ENCODE results near the gene SNX9.

Gene SNX9

DNA sequence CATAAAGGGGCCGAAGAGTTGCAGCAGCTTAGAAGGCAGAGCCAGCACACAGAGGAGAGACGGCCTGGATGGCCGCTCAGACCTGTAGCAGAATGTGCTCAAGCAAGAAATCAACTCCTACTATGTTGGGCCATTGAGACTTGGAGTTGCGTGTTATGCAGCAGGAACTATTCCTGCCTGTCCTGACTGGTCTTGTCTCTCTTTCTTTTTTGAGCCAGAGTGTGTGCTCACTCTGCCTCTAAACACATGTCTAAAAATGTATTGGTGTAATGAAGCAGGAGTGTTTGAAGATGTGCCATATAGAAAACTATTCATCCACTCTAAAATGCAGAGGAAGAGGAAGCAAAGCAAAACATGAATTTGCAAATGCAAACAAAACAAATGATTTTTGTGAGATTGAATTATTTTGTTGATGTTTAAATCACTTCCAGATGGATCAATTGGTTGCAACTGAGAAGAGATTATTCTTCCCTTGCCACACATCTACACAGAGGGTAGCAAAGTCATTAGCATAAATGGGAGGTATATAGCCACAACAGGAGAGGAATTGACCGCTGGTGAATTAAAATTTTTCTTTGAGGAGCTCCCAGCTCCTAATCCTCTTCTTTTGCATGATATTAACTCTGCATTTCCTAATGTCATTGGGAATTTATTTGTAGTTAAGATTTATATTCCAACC lies 138.2 kb downstream of the SNX9 start:
- Histone ChIP-seq H2BK5ac (ENCODE audit: low read length) (no peak overlapping the region), H3K27ac (ENCODE audit: low read depth, low read length) (no peak overlapping the region), H3K36me3 (ENCODE audit: control insufficient read depth, insufficient read depth, low read length) (no peaks in the 10 kb centered on the region), H3K23ac (ENCODE audit: low read length) (no peak overlapping the region), H3K79me1 (ENCODE audit: low read length) (no peaks in the 10 kb centered on the region), H3K56ac (ENCODE audit: low read length) (no peak overlapping the region), H3K4me1 (ENCODE audit: control insufficient read depth, low read depth, low read length) (no peaks in the 10 kb centered on the region), H3K4me3 (ENCODE audit: low read length) (no peak overlapping the region), H3K79me2 (ENCODE audit: control insufficient read depth, insufficient read depth, low read length) (no peaks in the 10 kb centered on the region), H4K5ac (ENCODE audit: low read length) (no peak overlapping the region), H3K4me2 (ENCODE audit: low read length) (no peak overlapping the region), H3K9ac (ENCODE audit: low read length) (no peak overlapping the region), H2AK5ac (ENCODE audit: low read length) (no peak overlapping the region), H3K27me3 (ENCODE audit: insufficient read depth, low read length, poor library complexity) (no peaks in the 10 kb centered on the region), H2BK120ac (ENCODE audit: low read depth, low read length) (no peak overlapping the region), H3K18ac (ENCODE audit: low read length) (no peak overlapping the region), H4K8ac (ENCODE audit: low read depth, low read length) (no peak overlapping the region), H2BK15ac (replicated peaks; ENCODE audit: low read depth) (no peak overlapping the region), H3K4ac (ENCODE audit: low read depth, low read length) (no peak overlapping the region)
- DNase-seq: no peak
- WGBS (ENCODE audit: extremely low coverage, insufficient coverage, low lambda C conversion rate): no CpG with 5 or more reads among the region's 5 CpGs

DNA sequence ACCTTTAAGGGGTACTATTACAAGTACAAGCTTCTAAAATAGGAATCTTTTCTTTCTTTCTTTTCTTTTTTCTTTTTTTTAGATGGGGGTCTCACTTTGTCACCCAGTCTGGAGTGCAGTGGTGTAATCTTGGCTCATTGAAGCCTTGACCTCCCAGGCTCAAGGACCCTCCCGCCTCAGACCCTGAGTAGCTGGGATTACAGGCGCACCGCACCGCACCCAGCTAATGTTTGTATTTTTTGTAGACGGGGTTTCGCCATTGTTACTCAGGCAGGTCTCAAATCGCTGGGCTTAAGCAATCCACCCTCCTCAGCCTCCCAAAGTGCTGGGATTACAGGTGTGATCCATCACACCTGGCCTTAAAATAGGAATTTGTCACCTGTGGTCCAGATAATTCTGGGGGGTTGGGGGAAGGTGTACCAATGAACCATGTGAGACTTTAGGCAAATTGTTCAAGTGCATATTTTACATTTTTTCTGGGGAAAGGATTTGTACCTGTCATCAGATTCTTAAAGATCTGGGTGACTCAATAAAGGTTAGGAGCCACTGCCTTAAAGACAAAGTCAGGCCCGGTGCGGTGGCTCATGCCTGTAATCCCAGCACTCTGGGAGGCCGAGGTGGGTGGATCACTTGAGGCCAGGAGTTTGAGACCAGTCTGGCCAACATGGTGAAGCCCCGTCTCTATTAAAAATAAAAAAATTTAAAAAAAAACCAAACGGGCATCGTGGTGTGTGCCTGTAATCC lies 139.0 kb downstream of the SNX9 start:
- Histone ChIP-seq H3K79me1 (ENCODE audit: low read length) (no peaks in the 10 kb centered on the region), H4K5ac (ENCODE audit: low read length) (no peak overlapping the region), H2BK15ac (replicated peaks; ENCODE audit: low read depth) (no peak overlapping the region), H3K27ac (ENCODE audit: low read depth, low read length) (no peak overlapping the region), H2BK5ac (ENCODE audit: low read length) (no peak overlapping the region), H3K27me3 (ENCODE audit: insufficient read depth, low read length, poor library complexity) (no peaks in the 10 kb centered on the region), H3K79me2 (ENCODE audit: control insufficient read depth, insufficient read depth, low read length) (no peaks in the 10 kb centered on the region), H3K4ac (ENCODE audit: low read depth, low read length) (no peak overlapping the region), H4K8ac (ENCODE audit: low read depth, low read length) (no peak overlapping the region), H2AK5ac (ENCODE audit: low read length) (no peak overlapping the region), H3K23ac (ENCODE audit: low read length) (no peak overlapping the region), H3K4me3 (ENCODE audit: low read length) (no peak overlapping the region), H3K56ac (ENCODE audit: low read length) (no peak overlapping the region), H2BK120ac (ENCODE audit: low read depth, low read length) (no peak overlapping the region), H3K36me3 (ENCODE audit: control insufficient read depth, insufficient read depth, low read length) (no peaks in the 10 kb centered on the region), H3K4me2 (ENCODE audit: low read length) (no peak overlapping the region), H3K4me1 (ENCODE audit: control insufficient read depth, low read depth, low read length) (no peaks in the 10 kb centered on the region), H3K18ac (ENCODE audit: low read length) (no peak overlapping the region), H3K9ac (ENCODE audit: low read length) (no peak overlapping the region)
- WGBS (ENCODE audit: extremely low coverage, insufficient coverage, low lambda C conversion rate): no CpG with 5 or more reads among the region's 13 CpGs
- no peak for DNase-seq

DNA sequence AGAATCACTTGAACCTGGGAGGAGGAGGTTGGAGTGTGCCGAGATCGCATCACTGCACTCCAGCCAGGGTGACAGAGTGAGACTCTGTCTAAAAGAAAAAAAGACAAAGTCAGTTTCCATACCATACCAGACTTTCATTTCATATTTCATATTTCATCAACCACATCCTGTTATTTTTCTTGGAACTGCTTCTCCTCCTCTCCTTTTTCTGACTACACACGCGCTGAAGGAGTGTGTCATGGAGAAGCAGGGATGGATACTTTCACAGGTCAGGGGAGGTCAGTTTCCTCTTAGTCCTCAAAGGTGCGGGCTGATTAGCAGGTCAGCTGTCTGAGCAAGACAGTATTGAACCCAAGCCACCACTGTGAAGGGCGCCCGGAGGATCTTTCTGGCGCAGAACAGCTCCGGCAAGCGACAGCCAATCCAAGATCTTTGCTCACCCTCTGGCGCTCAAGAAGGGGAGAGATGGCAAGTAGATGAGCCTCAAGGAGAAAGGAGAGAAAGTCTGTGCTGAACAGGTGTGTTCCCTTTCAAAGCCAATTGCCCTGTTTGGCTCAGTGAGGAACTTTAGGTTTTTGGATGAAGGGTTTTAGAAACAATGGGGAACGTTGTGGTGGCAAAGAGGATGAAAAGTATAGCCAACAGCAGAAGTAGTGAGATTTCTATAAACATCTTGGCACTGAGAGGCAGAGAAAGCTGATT lies 139.7 kb downstream of the SNX9 start:
- WGBS (ENCODE audit: extremely low coverage, insufficient coverage, low lambda C conversion rate): no CpG with 5 or more reads among the region's 12 CpGs
- no peak overlapping the region for H3K27ac ChIP-seq (ENCODE audit: low read depth, low read length)

DNA sequence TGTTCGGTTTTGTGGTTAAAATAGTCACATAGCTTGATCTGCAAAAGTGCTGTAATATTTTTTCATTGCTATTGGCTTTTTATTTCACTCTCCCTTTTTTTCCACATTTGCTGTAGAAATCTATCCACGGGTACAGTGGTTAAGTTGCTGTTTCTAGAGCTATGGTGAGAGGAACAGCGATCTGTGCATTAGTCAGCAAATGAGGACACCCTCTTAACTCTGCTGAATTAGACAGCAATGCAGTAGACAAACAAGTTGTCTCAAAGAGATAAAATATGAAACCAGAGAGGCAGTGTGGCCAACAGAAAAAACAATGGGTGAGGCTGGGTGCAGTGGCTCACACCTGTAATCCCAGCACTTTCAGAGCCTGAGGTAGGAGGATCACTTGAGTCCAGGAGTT lies 141.1 kb downstream of the SNX9 start:
- H3K4me3 ChIP-seq (ENCODE audit: low read length): no peak overlapping the region
- no peak overlapping the region for H3K56ac ChIP-seq (ENCODE audit: low read length)
- no peak overlapping the region for H4K5ac ChIP-seq (ENCODE audit: low read length)
- no peak overlapping the region for H3K18ac ChIP-seq (ENCODE audit: low read length)
- no peak overlapping the region for H3K9ac ChIP-seq (ENCODE audit: low read length)
- no peaks in the 10 kb centered on the region for H3K4me1 ChIP-seq (ENCODE audit: control insufficient read depth, low read depth, low read length)
- no CpG with 5 or more reads among the region's 3 CpGs for WGBS (ENCODE audit: extremely low coverage, insufficient coverage, low lambda C conversion rate)
- H3K23ac ChIP-seq (ENCODE audit: low read length): no peak overlapping the region
- no peak overlapping the region for H3K4me2 ChIP-seq (ENCODE audit: low read length)
- H3K79me1 ChIP-seq (ENCODE audit: low read length): no peaks in the 10 kb centered on the region
- H3K27ac ChIP-seq (ENCODE audit: low read depth, low read length): no peak overlapping the region
- no peak overlapping the region for H2AK5ac ChIP-seq (ENCODE audit: low read length)
- no peak overlapping the region for H4K8ac ChIP-seq (ENCODE audit: low read depth, low read length)
- no peak overlapping the region for H3K4ac ChIP-seq (ENCODE audit: low read depth, low read length)
- no peaks in the 10 kb centered on the region for H3K36me3 ChIP-seq (ENCODE audit: control insufficient read depth, insufficient read depth, low read length)
- no peak overlapping the region for H2BK15ac ChIP-seq (replicated peaks; ENCODE audit: low read depth)
- no peak overlapping the region for H2BK5ac ChIP-seq (ENCODE audit: low read length)
- no peak for DNase-seq
- H2BK120ac ChIP-seq (ENCODE audit: low read depth, low read length): no peak overlapping the region
- no peaks in the 10 kb centered on the region for H3K79me2 ChIP-seq (ENCODE audit: control insufficient read depth, insufficient read depth, low read length)
- H3K27me3 ChIP-seq (ENCODE audit: insufficient read depth, low read length, poor library complexity): no peaks in the 10 kb centered on the region

More for the DNA sequence above, 139.7 kb downstream of the SNX9 start:
- Histone ChIP-seq H3K56ac (ENCODE audit: low read length) (no peak overlapping the region), H3K23ac (ENCODE audit: low read length) (no peak overlapping the region), H2BK5ac (ENCODE audit: low read length) (no peak overlapping the region), H4K8ac (ENCODE audit: low read depth, low read length) (no peak overlapping the region), H3K18ac (ENCODE audit: low read length) (no peak overlapping the region), H3K36me3 (ENCODE audit: control insufficient read depth, insufficient read depth, low read length) (no peaks in the 10 kb centered on the region), H3K79me1 (ENCODE audit: low read length) (no peaks in the 10 kb centered on the region), H3K4me3 (ENCODE audit: low read length) (no peak overlapping the region), H2AK5ac (ENCODE audit: low read length) (no peak overlapping the region), H3K4me2 (ENCODE audit: low read length) (no peak overlapping the region), H3K9ac (ENCODE audit: low read length) (no peak overlapping the region), H3K27me3 (ENCODE audit: insufficient read depth, low read length, poor library complexity) (no peaks in the 10 kb centered on the region), H3K79me2 (ENCODE audit: control insufficient read depth, insufficient read depth, low read length) (no peaks in the 10 kb centered on the region), H3K4ac (ENCODE audit: low read depth, low read length) (no peak overlapping the region), H2BK120ac (ENCODE audit: low read depth, low read length) (no peak overlapping the region), H2BK15ac (replicated peaks; ENCODE audit: low read depth) (no peak overlapping the region), H3K4me1 (ENCODE audit: control insufficient read depth, low read depth, low read length) (no peaks in the 10 kb centered on the region), H4K5ac (ENCODE audit: low read length) (no peak overlapping the region)
- DNase-seq: no peak

DNA sequence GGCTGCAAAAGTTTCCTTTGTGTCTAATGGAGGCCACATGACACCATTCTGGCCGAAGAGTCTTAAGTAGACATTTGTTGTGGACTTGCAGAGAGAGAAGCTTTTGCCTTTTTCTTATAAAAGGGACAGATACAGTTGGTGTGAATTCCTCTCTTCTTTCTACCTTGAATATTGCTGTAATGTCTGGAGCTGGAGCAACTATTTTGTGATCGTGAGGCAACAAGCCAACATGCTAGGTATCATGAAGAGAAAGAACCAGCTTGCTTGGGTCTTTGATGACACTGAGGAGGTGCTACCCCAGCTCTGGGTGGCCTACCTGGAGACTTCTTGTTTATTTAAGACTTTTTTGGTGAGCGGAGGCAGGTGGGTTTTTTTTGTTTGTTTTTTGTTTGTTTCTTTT lies 142.3 kb downstream of the SNX9 start:
- whole genome bisulfite sequencing (ENCODE audit: extremely low coverage, insufficient coverage, low lambda C conversion rate): no CpG with 5 or more reads among the region's 3 CpGs

More for the DNA sequence above, 142.3 kb downstream of the SNX9 start:
- Histone ChIP-seq H3K27ac (ENCODE audit: low read depth, low read length) (no peak overlapping the region), H3K9ac (ENCODE audit: low read length) (no peak overlapping the region), H3K56ac (ENCODE audit: low read length) (no peak overlapping the region), H3K27me3 (ENCODE audit: insufficient read depth, low read length, poor library complexity) (no peaks in the 10 kb centered on the region), H4K5ac (ENCODE audit: low read length) (no peak overlapping the region), H3K79me1 (ENCODE audit: low read length) (no peaks in the 10 kb centered on the region), H3K4ac (ENCODE audit: low read depth, low read length) (no peak overlapping the region), H4K8ac (ENCODE audit: low read depth, low read length) (no peak overlapping the region), H3K4me1 (ENCODE audit: control insufficient read depth, low read depth, low read length) (no peaks in the 10 kb centered on the region), H3K79me2 (ENCODE audit: control insufficient read depth, insufficient read depth, low read length) (no peaks in the 10 kb centered on the region), H2BK5ac (ENCODE audit: low read length) (no peak overlapping the region), H2BK15ac (replicated peaks; ENCODE audit: low read depth) (no peak overlapping the region), H2AK5ac (ENCODE audit: low read length) (no peak overlapping the region), H2BK120ac (ENCODE audit: low read depth, low read length) (no peak overlapping the region), H3K4me3 (ENCODE audit: low read length) (no peak overlapping the region), H3K18ac (ENCODE audit: low read length) (no peak overlapping the region), H3K23ac (ENCODE audit: low read length) (no peak overlapping the region), H3K36me3 (ENCODE audit: control insufficient read depth, insufficient read depth, low read length) (no peaks in the 10 kb centered on the region), H3K4me2 (ENCODE audit: low read length) (no peak overlapping the region)
- no peak for DNase-seq
